Naive thymus-derived CD4-positive, alpha-beta T cell (primary cell): ENCODE results near the gene GABRB3. TPM values are rescaled to one million over a fixed set of nuclear protein-coding genes. Genes with fewer than 3 reads are reported as not detected.

Experiments
- ATAC-seq: fragments of 150-1000 bp; cut with Tn5 transposase; 2 replicates; pipeline ENCODE4 v1.10.0; 2021; ENCODE audit warnings: mild to moderate bottlenecking, moderate library complexity
- CTCF ChIA-PET: fragments of 350-600 bp; sonication (Branson Sonifier 250); formaldehyde crosslinking; loops from one replicate; lab custom pipeline; 2021; ENCODE audit warnings: antibody characterized with exemption; lab: Charles Lee
- POLR2A ChIA-PET: fragments of 350-600 bp; sonication (Branson Sonifier 250); formaldehyde crosslinking; loops from one replicate; lab custom pipeline; 2021; ENCODE audit warnings: antibody characterized with exemption, inconsistent platforms; lab: Charles Lee
- DNase-seq, 9 donors: peaks; one replicate each; pipeline versions ENCODE4 v3.0.0 to v3.0.0-alpha.2; 2020 to 2022; ENCODE audit warnings: mixed read lengths in 1 of 9
- H3K27ac ChIP-seq: one replicate; pipeline ENCODE4 v1.7.0; 2013; ENCODE audit warnings: mild to moderate bottlenecking, low read depth, low read length, moderate library complexity
- H3K27me3 ChIP-seq, 2 donors: one replicate each; pipeline ENCODE4 v1.7.0; 2013; ENCODE audit warnings: low read length in 2 of 2, mild to moderate bottlenecking in 2 of 2, moderate library complexity in 2 of 2; ENCODE audit not compliant: control insufficient read depth in 2 of 2, insufficient read depth in 2 of 2
- H3K36me3 ChIP-seq, 3 experiments: 1 replicate in 2 of 3; 2 replicates in 1 of 3; pipeline ENCODE4 v1.7.0; 2013; ENCODE audit warnings: low read length in 3 of 3, mild to moderate bottlenecking in 3 of 3, moderate library complexity in 1 of 3; ENCODE audit not compliant: insufficient read depth in 3 of 3, control insufficient read depth in 2 of 3
- H3K4me1 ChIP-seq, 2 donors: one replicate each; pipeline ENCODE4 v1.7.0; 2013; ENCODE audit warnings: low read length in 2 of 2, mild to moderate bottlenecking in 2 of 2, moderate library complexity in 1 of 2; ENCODE audit not compliant: control insufficient read depth in 2 of 2, insufficient read depth in 2 of 2
- H3K4me3 ChIP-seq: 2 replicates; pipeline ENCODE4 v1.7.0; 2013; ENCODE audit warnings: mild to moderate bottlenecking, low read length
- H3K9me3 ChIP-seq, 3 experiments: 1 replicate in 2 of 3; 2 replicates in 1 of 3; pipeline ENCODE4 v1.7.0; 2013; ENCODE audit warnings: low read length in 3 of 3; ENCODE audit not compliant: control insufficient read depth in 2 of 3
- H3K27ac Mint-ChIP-seq, 9 donors: one replicate each; pipeline ENCODE4 v1.8.0; 2020 to 2022; ENCODE audit warnings: mixed read lengths in 9 of 9, mild to moderate bottlenecking in 8 of 9, moderate library complexity in 5 of 9, inconsistent platforms in 2 of 9
- H3K27me3 Mint-ChIP-seq, 5 donors: one replicate each; pipeline ENCODE4 v1.8.0; 2021 to 2022; ENCODE audit warnings: mixed read lengths in 5 of 5, mild to moderate bottlenecking in 1 of 5
- H3K36me3 Mint-ChIP-seq, 5 donors: one replicate each; pipeline ENCODE4 v1.8.0; 2020 to 2022; ENCODE audit warnings: mixed read lengths in 5 of 5, mild to moderate bottlenecking in 3 of 5, inconsistent platforms in 1 of 5
- H3K4me1 Mint-ChIP-seq, 7 donors: one replicate each; pipeline ENCODE4 v1.8.0; 2020 to 2022; ENCODE audit warnings: mixed read lengths in 7 of 7, mild to moderate bottlenecking in 3 of 7, inconsistent platforms in 1 of 7
- H3K4me3 Mint-ChIP-seq, 10 donors: one replicate each; pipeline ENCODE4 v1.8.0; 2020 to 2022; ENCODE audit warnings: mild to moderate bottlenecking in 10 of 10, mixed read lengths in 10 of 10, moderate library complexity in 6 of 10, inconsistent platforms in 2 of 10
- H3K9me3 Mint-ChIP-seq, 11 donors: one replicate each; pipeline ENCODE4 v1.8.0; 2020 to 2022; ENCODE audit warnings: mixed read lengths in 11 of 11, mild to moderate bottlenecking in 4 of 11, inconsistent platforms in 1 of 11, moderate library complexity in 1 of 11
- intact Hi-C, 2 donors: fragments of 100-400 bp; cut with micrococcal nuclease; formaldehyde crosslinking; loops; one replicate each; pipeline ENCODE4 v1.15.1; 2023
- polyA plus RNA-seq, 2 donors: library from polyadenylated mRNA; unstranded; fragments of 300-500 nt; fragmentation: Illumina TruSeq; gene quantifications; one replicate each; pipeline ENCODE4 v1.2.3, GENCODE V29; 2021
- total RNA-seq, 6 experiments: library from RNA in 5 of 6; stranded (reverse) in 5 of 6; gene quantifications; 1 replicate in 5 of 6; 2 replicates in 1 of 6; pipeline ENCODE4 v1.2.3 and lab custom pipeline; 2021 to 2026

The GABRB3 gene
- total and polyA plus RNA-seq, 7 experiments from 2014 or later, result 0.51 TPM; not detected in 6

GRCh38 chr15:26670116-26670515, 102.8 kb downstream of the GABRB3 start:
- POLR2A ChIA-PET, result no interaction called here

GRCh38 chr15:26667222-26667988, 105.5 kb downstream of the GABRB3 start:
- ChIA-PET POLR2A (no interaction called here), CTCF (no interaction called here)
- H3K27me3 ChIP-seq, result no peaks in the 10 kb centered on the region
- Mint-ChIP-seq H3K36me3 (no peaks in the 10 kb centered on the region), H3K27ac (no peak overlapping the region), H3K4me3 (no peak overlapping the region), H3K9me3 (peaks cover 0 to 16% (median 6%) of the 10 kb centered on the region in 11 donors), H3K4me1 (no peaks in the 10 kb centered on the region), H3K27me3 (peaks cover 0 to 10% (median 4%) of the 10 kb centered on the region in 5 donors)
- H3K27ac ChIP-seq, result no peak overlapping the region
- DNase-seq (no peak), ATAC-seq (no peak)
- no peaks in the 10 kb centered on the region for H3K9me3 ChIP-seq
- H3K4me1 ChIP-seq, result no peaks in the 10 kb centered on the region
- intact Hi-C loops, result no loop called here
- H3K36me3 ChIP-seq, result no peaks in the 10 kb centered on the region
- H3K4me3 ChIP-seq, result no peak overlapping the region

More at GRCh38 chr15:26670116-26670515, 102.8 kb downstream of the GABRB3 start:
- Mint-ChIP-seq H3K4me1 (no peaks in the 10 kb centered on the region), H3K9me3 (peaks cover 0 to 19% (median 8%) of the 10 kb centered on the region in 11 donors), H3K4me3 (no peak overlapping the region), H3K36me3 (no peaks in the 10 kb centered on the region), H3K27ac (no peak overlapping the region), H3K27me3 (peaks cover 0 to 10% (median 4%) of the 10 kb centered on the region in 5 donors)
- CTCF ChIA-PET, result no interaction called here
- intact Hi-C loops, result no loop called here
- H3K4me3 ChIP-seq, result no peak overlapping the region
- H3K36me3 ChIP-seq, result no peaks in the 10 kb centered on the region
- no peak for DNase-seq
- H3K9me3 ChIP-seq, result no peaks in the 10 kb centered on the region
- H3K27me3 ChIP-seq, result no peaks in the 10 kb centered on the region
- no peak for ATAC-seq
- no peaks in the 10 kb centered on the region for H3K4me1 ChIP-seq
- H3K27ac ChIP-seq, result no peak overlapping the region

GRCh38 chr15:26665957-26666791, 106.7 kb downstream of the GABRB3 start:
- H3K4me3 Mint-ChIP-seq, result no peak overlapping the region
- no peak for ATAC-seq
- no peak overlapping the region for H3K27ac ChIP-seq
- H3K4me1 Mint-ChIP-seq, result no peaks in the 10 kb centered on the region
- H3K36me3 Mint-ChIP-seq, result no peaks in the 10 kb centered on the region
- ChIA-PET CTCF (no interaction called here), POLR2A (no interaction called here)
- no peaks in the 10 kb centered on the region for H3K36me3 ChIP-seq
- intact Hi-C loops, result no loop called here
- no peaks in the 10 kb centered on the region for H3K9me3 ChIP-seq
- no peak overlapping the region for H3K4me3 ChIP-seq
- H3K27me3 ChIP-seq, result no peaks in the 10 kb centered on the region
- H3K27ac Mint-ChIP-seq, result no peak overlapping the region
- no peaks in the 10 kb centered on the region for H3K4me1 ChIP-seq
- peaks cover 0 to 16% (median 7%) of the 10 kb centered on the region in 11 donors for H3K9me3 Mint-ChIP-seq
- no peak for DNase-seq
- peaks cover 0 to 10% (median 4%) of the 10 kb centered on the region in 5 donors for H3K27me3 Mint-ChIP-seq

GRCh38 chr15:26662283-26662682, 110.6 kb downstream of the GABRB3 start:
- Histone ChIP-seq H3K4me1 (no peaks in the 10 kb centered on the region), H3K27ac (no peak overlapping the region), H3K27me3 (no peaks in the 10 kb centered on the region), H3K36me3 (no peaks in the 10 kb centered on the region), H3K9me3 (no peaks in the 10 kb centered on the region), H3K4me3 (no peak overlapping the region)
- ChIA-PET CTCF (no interaction called here), POLR2A (no interaction called here)
- DNase-seq (no peak), ATAC-seq (no peak)
- Mint-ChIP-seq H3K36me3 (peaks cover 0 to 4% (median 0%) of the 10 kb centered on the region in 5 donors), H3K4me1 (no peaks in the 10 kb centered on the region), H3K9me3 (peaks cover 0 to 17% (median 4%) of the 10 kb centered on the region in 11 donors), H3K27me3 (no peaks in the 10 kb centered on the region), H3K27ac (no peak overlapping the region), H3K4me3 (no peak overlapping the region)
- intact Hi-C loops, result no loop called here

GRCh38 chr15:26661748-26662147, 111.1 kb downstream of the GABRB3 start:
- H3K27ac ChIP-seq, result no peak overlapping the region
- Mint-ChIP-seq H3K4me1 (no peaks in the 10 kb centered on the region), H3K27me3 (no peaks in the 10 kb centered on the region), H3K27ac (no peak overlapping the region), H3K36me3 (peaks cover 0 to 4% (median 0%) of the 10 kb centered on the region in 5 donors), H3K4me3 (no peak overlapping the region), H3K9me3 (peaks cover 0 to 17% (median 4%) of the 10 kb centered on the region in 11 donors)
- H3K27me3 ChIP-seq, result no peaks in the 10 kb centered on the region
- intact Hi-C loops, result no loop called here
- no peak for DNase-seq
- ChIA-PET POLR2A (no interaction called here), CTCF (no interaction called here)
- no peaks in the 10 kb centered on the region for H3K36me3 ChIP-seq
- no peaks in the 10 kb centered on the region for H3K4me1 ChIP-seq
- no peak for ATAC-seq
- H3K9me3 ChIP-seq, result no peaks in the 10 kb centered on the region
- no peak overlapping the region for H3K4me3 ChIP-seq

GRCh38 chr15:26661107-26661506, 111.8 kb downstream of the GABRB3 start:
- ATAC-seq (no peak), DNase-seq (no peak)
- no peaks in the 10 kb centered on the region for H3K9me3 ChIP-seq
- no peaks in the 10 kb centered on the region for H3K4me1 Mint-ChIP-seq
- ChIA-PET POLR2A (no interaction called here), CTCF (no interaction called here)
- no peaks in the 10 kb centered on the region for H3K27me3 ChIP-seq
- no peaks in the 10 kb centered on the region for H3K36me3 ChIP-seq
- intact Hi-C loops, result no loop called here
- H3K9me3 Mint-ChIP-seq, result peaks cover 0 to 18% (median 4%) of the 10 kb centered on the region in 11 donors
- H3K4me3 ChIP-seq, result no peak overlapping the region
- H3K36me3 Mint-ChIP-seq, result peaks cover 0 to 4% (median 0%) of the 10 kb centered on the region in 5 donors
- no peaks in the 10 kb centered on the region for H3K4me1 ChIP-seq
- H3K27me3 Mint-ChIP-seq, result no peaks in the 10 kb centered on the region
- no peak overlapping the region for H3K4me3 Mint-ChIP-seq
- H3K27ac Mint-ChIP-seq, result no peak overlapping the region
- no peak overlapping the region for H3K27ac ChIP-seq
